HepG2 (cell line): Measurements from ENCODE around the gene ACOX3.
"Not testable (repeated sequence)": the region's sequence is repeated elsewhere in the genome, so short reads cannot be mapped to it uniquely, and the experiment has no call there.

Experiments
- ADNP ChIP-seq: sonication (generic); formaldehyde crosslinking; IDR thresholded peaks from 2 replicates; pipeline ENCODE4 v1.4.0; 2020; ENCODE audit warnings: missing genetic modification reagents
- CHCHD3 ChIP-seq: sonication (generic); formaldehyde crosslinking; IDR thresholded peaks from 2 replicates; pipeline ENCODE4 v1.8.0; 2022; ENCODE audit warnings: mild to moderate bottlenecking, missing genetic modification reagents, moderate library complexity
- EP300 ChIP-seq, 3 experiments: sonication (generic) in 1 of 3; formaldehyde crosslinking in 1 of 3; IDR thresholded peaks; 2 replicates each; pipeline versions ENCODE4 v1.5.1 to v1.6.1; 2011 to 2020; ENCODE audit warnings: low read depth in 2 of 3, low read length in 2 of 3, borderline replicate concordance in 1 of 3, improper control_type of control experiment in 1 of 3, mild to moderate bottlenecking in 1 of 3, missing genetic modification reagents in 1 of 3, moderate library complexity in 1 of 3
- JUN ChIP-seq: sonication (generic); formaldehyde crosslinking; IDR thresholded peaks from 2 replicates; pipeline ENCODE4 v1.4.0; 2020; ENCODE audit warnings: mild to moderate bottlenecking, missing genetic modification reagents
- MXI1 ChIP-seq: IDR thresholded peaks from 3 replicates; pipeline ENCODE4 v1.6.1; 2012; ENCODE audit warnings: low read depth, low read length, inconsistent platforms, borderline replicate concordance
- RFX5 ChIP-seq: IDR thresholded peaks from 2 replicates; pipeline ENCODE4 v1.6.1; 2011; ENCODE audit warnings: low read depth, low read length, improper control_type of control experiment
- THRA ChIP-seq: sonication (generic); formaldehyde crosslinking; IDR thresholded peaks from 2 replicates; pipeline ENCODE4 v1.4.0; 2020; ENCODE audit warnings: missing genetic modification reagents, borderline replicate concordance
- ZNF138 ChIP-seq: sonication (generic); formaldehyde crosslinking; IDR thresholded peaks from 2 replicates; pipeline ENCODE4 v1.5.0; 2020; ENCODE audit warnings: mild to moderate bottlenecking, low read depth, missing genetic modification reagents
- ZNF660 ChIP-seq: sonication (generic); formaldehyde crosslinking; IDR thresholded peaks from 2 replicates; pipeline ENCODE4 v1.5.1; 2020; ENCODE audit warnings: mild to moderate bottlenecking, low read depth, missing genetic modification reagents, borderline replicate concordance
- ZNF703 ChIP-seq: sonication (generic); formaldehyde crosslinking; IDR thresholded peaks from 2 replicates; pipeline ENCODE4 v1.5.1; 2020; ENCODE audit warnings: missing genetic modification reagents, mild to moderate bottlenecking, moderate library complexity, borderline replicate concordance
- ZNF709 ChIP-seq: sonication (generic); formaldehyde crosslinking; IDR thresholded peaks from 2 replicates; pipeline ENCODE4 v1.5.0; 2020; ENCODE audit warnings: mild to moderate bottlenecking, missing genetic modification reagents
- TF ChIP-seq, protein P1 (sequence below): sonication (generic); formaldehyde crosslinking; IDR thresholded peaks from 2 replicates; pipeline ENCODE4 v1.5.0; 2020; ENCODE audit warnings: mild to moderate bottlenecking, missing genetic modification reagents, moderate library complexity
- TF ChIP-seq, protein P2 (sequence below): sonication (generic); formaldehyde crosslinking; IDR thresholded peaks from 2 replicates; pipeline ENCODE4 v1.4.0; 2020; ENCODE audit warnings: missing genetic modification reagents, low read depth, mild to moderate bottlenecking, borderline replicate concordance
- TF ChIP-seq, protein P3 (sequence below): sonication (generic); formaldehyde crosslinking; conservative IDR thresholded peaks from 2 replicates; pipeline ENCODE4 v1.4.0; 2020; ENCODE audit warnings: missing genetic modification reagents

GRCh38 chr4:8486643-8487042 is 46.1 kb upstream of the ACOX3 start:
- TF ChIP-seq THRA (CRISPR knock-in tag); ZNF138 (CRISPR knock-in tag); ZNF660 (CRISPR knock-in tag); RFX5; JUN (CRISPR knock-in tag); ZNF709 (CRISPR knock-in tag); MXI1; CHCHD3 (CRISPR knock-in tag); EP300 (IDR thresholded peaks at IDR 0.05; ENCODE audit: low read depth in 2 of 2, low read length in 2 of 2); EP300 (CRISPR knock-in tag; IDR thresholded peaks at IDR 0.05; ENCODE audit: borderline replicate concordance); ADNP (CRISPR knock-in tag); ZNF703 (CRISPR knock-in tag): not testable (repeated sequence)
- TF ChIP-seq, protein P1, sequence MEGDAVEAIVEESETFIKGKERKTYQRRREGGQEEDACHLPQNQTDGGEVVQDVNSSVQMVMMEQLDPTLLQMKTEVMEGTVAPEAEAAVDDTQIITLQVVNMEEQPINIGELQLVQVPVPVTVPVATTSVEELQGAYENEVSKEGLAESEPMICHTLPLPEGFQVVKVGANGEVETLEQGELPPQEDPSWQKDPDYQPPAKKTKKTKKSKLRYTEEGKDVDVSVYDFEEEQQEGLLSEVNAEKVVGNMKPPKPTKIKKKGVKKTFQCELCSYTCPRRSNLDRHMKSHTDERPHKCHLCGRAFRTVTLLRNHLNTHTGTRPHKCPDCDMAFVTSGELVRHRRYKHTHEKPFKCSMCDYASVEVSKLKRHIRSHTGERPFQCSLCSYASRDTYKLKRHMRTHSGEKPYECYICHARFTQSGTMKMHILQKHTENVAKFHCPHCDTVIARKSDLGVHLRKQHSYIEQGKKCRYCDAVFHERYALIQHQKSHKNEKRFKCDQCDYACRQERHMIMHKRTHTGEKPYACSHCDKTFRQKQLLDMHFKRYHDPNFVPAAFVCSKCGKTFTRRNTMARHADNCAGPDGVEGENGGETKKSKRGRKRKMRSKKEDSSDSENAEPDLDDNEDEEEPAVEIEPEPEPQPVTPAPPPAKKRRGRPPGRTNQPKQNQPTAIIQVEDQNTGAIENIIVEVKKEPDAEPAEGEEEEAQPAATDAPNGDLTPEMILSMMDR (CRISPR knock-in tag): not testable (repeated sequence)
- TF ChIP-seq, protein P2, sequence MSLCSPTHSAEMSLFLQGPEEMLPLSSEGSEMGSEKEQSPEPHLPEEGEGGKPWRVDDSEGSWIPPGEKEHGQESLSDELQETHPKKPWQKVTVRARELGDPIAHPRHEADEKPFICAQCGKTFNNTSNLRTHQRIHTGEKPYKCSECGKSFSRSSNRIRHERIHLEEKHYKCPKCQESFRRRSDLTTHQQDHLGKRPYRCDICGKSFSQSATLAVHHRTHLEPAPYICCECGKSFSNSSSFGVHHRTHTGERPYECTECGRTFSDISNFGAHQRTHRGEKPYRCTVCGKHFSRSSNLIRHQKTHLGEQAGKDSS (CRISPR knock-in tag): not testable (repeated sequence)
- TF ChIP-seq, protein P3, sequence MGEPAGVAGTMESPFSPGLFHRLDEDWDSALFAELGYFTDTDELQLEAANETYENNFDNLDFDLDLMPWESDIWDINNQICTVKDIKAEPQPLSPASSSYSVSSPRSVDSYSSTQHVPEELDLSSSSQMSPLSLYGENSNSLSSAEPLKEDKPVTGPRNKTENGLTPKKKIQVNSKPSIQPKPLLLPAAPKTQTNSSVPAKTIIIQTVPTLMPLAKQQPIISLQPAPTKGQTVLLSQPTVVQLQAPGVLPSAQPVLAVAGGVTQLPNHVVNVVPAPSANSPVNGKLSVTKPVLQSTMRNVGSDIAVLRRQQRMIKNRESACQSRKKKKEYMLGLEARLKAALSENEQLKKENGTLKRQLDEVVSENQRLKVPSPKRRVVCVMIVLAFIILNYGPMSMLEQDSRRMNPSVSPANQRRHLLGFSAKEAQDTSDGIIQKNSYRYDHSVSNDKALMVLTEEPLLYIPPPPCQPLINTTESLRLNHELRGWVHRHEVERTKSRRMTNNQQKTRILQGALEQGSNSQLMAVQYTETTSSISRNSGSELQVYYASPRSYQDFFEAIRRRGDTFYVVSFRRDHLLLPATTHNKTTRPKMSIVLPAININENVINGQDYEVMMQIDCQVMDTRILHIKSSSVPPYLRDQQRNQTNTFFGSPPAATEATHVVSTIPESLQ (CRISPR knock-in tag): not testable (repeated sequence)
